GM21619 (cell line): ENCODE data around the gene BCKDHA.
"Not testable (repeated sequence)": the region's sequence is repeated elsewhere in the genome, so short reads cannot be mapped to it uniquely, and the experiment has no call there.

Experiments used
- ATAC-seq: cut with Tn5 transposase; IDR thresholded peaks from one replicate; pipeline ENCODE4 v1.9.1; 2021; ENCODE audit not compliant: unreplicated experiment

The BCKDHA gene

GRCh38 chr19:41402010-41402409 lies 4.4 kb downstream of the BCKDHA start:
- ATAC-seq: no peak

- no peak for ATAC-seq
These were observed 5.8 kb downstream of the BCKDHA start for GRCh38 chr19:41403181-41403970.

GRCh38 chr19:41405776-41406175 lies 8.2 kb downstream of the BCKDHA start:
- no peak for ATAC-seq

DNA sequence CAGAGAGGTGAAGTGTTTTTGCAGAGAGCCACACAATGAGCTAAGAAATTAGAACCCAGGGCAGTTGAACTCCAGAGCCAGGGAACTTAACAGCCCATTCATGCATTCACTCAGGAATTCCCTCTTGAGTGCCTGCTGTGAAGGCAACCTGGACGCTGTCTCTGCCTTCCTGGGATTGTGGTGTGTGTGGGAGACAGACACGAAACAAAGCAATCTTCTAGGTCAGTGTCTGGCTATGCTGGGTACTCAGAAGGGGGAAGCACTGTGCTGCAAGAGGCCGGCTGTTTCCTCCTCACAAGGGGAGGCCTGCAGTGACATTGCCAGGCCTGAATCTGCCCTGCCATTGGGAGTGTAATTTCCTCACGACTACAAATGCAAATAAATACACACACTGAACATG lies 9.7 kb downstream of the BCKDHA start:
- ATAC-seq: no peak

GRCh38 chr19:41408256-41408655 lies 10.6 kb downstream of the BCKDHA start:
- no peak for ATAC-seq

GRCh38 chr19:41408846-41409245 lies 11.2 kb downstream of the BCKDHA start:
- not testable (repeated sequence) for ATAC-seq

DNA sequence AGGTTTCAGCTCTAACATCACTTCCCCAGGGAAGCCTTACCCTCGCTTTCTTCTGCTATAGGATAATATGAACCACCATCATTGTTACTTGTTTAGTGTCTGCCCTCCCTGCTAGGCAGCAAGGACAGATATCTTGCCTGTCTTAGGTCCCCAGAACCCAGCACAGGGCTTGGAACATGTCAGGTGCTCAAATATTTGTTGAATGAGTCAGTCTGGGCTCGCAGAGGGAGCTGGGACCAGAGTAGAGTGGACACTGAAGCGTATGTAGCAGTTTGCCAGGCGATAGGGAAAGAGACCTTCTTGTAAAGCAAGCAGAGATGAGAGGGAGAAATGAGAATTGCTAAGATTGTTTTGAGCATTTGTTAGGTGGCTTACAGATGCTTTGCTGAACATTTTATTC lies 11.7 kb downstream of the BCKDHA start:
- no peak for ATAC-seq

DNA sequence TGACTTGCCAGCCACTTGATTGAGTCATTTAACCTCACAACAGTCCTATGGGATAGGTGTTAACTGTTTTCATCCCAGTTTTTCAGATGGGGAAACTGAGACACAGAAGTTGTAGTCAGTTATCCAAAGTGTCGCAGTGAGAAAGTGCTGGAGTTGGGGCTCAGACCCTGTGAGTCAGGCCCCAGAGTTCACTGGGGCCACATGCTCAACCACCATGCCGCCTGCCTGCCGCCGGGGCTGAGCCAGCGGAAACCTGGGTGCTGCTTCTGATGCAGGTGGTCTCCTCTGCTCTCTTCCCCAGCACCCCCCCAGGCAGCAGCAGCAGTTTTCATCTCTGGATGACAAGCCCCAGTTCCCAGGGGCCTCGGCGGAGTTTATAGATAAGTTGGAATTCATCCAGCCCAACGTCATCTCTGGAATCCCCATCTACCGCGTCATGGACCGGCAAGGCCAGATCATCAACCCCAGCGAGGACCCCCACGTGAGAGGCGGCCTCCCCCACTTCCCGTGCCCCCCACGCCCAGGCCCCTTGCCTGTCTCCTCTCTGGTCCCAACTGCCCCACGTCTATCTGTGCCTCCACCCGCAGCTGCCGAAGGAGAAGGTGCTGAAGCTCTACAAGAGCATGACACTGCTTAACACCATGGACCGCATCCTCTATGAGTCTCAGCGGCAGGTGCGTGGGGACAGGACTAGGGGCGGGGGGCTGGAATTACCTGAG lies 12.9 kb downstream of the BCKDHA start:
- no peak for ATAC-seq

DNA sequence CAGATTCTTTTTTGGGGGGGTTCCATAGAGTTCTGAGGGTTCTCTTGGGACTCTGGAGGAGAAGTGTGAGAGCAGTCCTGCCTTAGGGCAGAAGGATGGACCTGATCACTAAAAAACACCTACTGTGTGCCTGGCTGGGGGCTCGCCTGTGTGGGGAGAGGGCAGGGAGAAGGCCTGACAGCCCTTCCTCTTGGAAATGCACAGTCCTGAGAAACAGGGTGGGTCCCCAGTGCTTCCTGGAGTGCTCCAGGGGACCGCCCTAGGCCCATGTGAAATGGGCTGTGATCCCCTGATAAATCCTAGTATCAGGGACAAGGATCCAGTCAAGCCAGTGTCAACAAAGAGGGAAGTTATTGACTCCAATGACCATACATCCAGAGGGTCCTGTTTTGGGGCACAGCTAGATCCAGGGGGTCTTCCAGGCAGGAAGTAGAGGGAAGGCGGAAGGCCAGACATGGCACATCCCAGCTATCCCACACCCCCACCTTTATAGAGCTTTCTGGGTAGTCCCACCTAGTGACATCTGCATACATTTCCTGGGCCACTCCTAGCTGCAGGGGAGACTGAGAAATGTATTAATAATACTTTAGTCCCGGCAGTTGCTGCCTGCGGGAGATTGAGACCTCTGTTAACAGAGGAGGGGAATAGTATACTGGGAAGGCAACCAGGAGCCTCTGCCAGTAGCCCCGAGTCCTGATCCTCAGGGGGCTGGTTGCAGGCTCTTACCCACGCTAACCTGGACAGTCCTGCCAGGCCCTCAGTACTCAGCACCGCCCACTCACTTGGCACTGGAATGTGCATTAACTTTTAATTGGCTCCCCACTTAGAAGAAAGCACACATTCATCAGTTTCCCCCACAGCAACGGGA lies 13.7 kb downstream of the BCKDHA start:
- no peak for ATAC-seq

DNA sequence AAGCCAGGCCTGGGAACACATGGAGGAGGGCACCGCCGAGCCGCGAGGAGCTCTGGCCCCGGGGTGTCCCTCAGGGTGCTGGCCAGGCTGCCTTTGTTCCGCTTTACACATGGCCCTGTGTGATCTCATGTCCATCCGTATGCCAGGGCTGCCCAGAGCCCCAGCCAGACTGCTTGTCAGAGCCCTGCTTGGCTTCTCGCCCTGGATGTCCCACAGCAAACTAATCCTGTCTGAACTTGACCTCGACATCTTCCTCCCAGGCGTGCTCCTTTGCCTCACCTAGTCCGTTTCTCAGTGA lies 14.3 kb downstream of the BCKDHA start:
- ATAC-seq: no peak

- ATAC-seq: no peak
These were observed 15.3 kb downstream of the BCKDHA start for GRCh38 chr19:41412953-41413352.

DNA sequence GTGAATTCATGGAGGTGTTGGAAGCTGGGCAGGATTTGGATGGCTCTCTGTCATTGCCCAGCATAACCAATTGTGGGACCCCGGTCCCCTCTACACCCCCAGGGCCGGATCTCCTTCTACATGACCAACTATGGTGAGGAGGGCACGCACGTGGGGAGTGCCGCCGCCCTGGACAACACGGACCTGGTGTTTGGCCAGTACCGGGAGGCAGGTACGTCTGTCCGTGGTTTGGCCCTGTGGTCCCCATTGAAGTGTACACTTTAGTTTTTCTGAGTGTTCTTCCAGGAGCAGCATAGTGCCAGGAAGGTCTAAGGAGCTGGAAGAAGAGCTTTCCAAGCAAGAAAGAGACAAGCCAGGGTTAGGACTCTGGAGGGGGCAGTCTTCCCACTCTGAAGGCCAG lies 16.3 kb downstream of the BCKDHA start:
- ATAC-seq: no peak

DNA sequence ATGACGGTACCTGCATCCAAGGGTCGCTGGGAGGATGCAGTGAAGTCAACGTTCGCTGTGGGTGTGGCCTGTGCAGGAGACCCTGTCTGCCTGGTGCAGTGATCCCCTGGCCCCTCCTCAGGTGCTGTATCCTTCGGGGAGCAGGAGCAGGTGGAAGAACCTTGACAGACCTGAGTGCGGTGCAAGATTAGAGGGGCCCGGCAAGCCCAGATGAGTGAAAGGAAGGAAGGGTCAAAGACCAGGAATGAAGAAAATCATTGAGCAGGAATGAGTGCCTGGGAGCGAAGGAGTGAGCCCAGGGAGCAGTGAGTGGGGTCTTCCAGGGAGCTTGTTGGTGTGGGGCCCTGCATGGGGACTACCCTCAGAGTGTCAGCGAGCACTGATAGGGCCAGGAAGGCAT lies 16.8 kb downstream of the BCKDHA start:
- no peak for ATAC-seq

DNA sequence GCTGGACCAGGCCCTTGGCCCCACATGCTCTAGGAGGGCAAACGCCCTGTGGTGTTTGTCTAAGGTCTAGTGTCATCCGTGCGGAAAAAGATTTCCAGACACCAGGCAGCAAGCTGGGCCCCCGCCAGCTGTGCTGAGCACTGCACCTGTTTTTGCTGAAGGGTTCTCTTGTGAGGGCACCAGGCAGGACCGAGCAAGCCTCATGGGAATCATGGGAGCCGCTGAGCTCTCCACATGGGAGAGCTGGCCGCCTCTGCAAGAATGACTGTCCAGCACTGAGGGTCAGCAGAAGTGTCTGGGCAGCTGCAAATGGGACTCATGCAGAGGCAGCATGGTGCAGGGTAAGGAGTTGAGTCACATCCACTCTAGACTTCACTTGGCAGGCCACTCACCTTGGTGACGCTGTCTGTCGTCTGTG lies 17.5 kb downstream of the BCKDHA start:
- ATAC-seq: no peak

GRCh38 chr19:41416194-41416674 lies 18.6 kb downstream of the BCKDHA start:
- ATAC-seq: no peak

DNA sequence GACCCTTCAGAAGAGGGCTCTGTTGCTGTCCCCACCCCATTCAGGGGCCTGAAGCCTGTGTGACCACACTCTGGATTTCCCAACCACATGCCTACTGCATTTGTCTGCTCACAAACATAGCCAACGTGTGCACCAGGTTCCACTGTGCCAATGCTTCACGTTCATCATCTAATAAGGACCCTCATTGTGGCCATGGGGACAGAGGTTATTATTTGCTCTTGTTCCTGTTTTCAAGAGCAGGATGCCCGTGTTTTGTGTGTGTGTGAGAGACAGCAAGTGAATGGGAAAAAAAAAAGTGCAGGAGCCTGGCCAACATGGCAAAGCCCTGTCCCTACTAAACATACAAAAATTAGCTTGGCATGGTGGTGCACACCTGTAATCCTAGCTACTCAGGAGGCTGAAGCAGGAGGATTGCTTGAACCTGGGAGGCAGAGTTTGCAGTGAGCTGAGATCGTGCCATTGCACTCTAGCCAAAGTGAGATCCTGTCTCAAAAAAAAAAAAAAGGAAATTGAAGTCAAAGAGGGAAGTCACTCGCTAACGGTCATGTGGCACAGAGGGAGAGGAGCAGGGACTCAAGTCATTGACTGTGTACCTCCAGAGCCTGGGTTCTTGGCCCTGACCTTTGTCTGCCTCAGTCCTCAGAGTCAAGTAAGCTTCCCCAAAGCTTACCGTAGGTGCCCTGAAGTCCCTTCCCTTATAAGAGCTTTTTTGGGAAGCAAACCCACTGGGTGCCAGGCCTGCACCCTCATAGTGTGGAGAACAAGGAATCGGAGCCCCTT lies 22.7 kb downstream of the BCKDHA start:
- ATAC-seq: no peak

DNA sequence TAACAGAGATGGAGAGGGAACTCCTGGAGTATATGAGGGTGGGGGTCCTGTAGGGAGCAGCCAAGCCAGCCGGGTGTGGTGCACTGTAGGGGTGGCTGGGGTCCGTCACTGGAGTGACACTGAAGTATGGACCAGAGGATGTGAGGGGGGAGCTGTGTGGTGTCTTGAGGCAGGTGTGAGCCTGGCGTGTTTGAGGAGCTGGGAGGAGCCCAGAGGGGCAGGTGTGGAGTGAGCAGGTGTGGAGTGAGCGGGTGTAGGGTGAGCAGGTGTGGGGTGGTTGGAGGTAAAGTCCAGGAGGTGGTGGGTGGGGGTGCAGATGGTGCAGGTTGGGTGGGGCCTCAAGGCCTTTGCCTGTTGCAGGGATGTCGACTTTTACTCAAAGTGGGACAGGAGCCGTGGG lies 23.7 kb downstream of the BCKDHA start:
- no peak for ATAC-seq

GRCh38 chr19:41421973-41422372 lies 24.4 kb downstream of the BCKDHA start:
- no peak for ATAC-seq

DNA sequence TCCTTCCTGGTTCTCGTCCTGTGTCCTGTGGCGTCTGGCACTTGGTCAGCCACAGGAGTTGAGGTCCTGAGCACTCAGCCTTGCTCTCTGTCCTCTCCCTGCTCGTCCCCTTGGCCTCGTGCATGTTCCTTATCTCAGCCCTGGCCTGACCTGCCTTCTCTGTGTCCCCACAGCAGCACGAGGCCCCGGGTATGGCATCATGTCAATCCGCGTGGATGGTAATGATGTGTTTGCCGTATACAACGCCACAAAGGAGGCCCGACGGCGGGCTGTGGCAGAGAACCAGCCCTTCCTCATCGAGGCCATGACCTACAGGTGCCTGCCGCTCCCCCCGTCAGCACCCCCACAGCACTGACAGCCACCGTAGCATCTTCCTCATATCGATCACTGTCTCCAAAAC lies 24.8 kb downstream of the BCKDHA start:
- no peak for ATAC-seq

DNA sequence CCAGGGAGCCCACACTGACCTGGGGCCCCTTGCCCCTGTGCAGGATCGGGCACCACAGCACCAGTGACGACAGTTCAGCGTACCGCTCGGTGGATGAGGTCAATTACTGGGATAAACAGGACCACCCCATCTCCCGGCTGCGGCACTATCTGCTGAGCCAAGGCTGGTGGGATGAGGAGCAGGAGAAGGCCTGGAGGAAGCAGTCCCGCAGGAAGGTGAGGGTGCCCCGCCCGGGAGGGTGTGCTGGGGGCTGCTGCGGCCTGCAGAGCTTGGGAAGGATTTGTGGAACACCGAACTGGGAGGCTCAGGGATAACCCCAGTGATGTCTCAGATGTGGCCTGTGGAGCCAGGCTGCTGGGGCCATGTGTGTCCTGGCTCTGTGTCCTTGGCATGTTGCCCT lies 25.3 kb downstream of the BCKDHA start:
- no peak for ATAC-seq
